B cell (primary cell): ENCODE data around the gene ZC3H7A. TPM values are rescaled to one million over a fixed set of nuclear protein-coding genes. Genes with fewer than 3 reads are reported as not detected.
A peak's percentile ranks its signal among the peaks of the same experiment; 100 is the strongest.

Experiments
- ATAC-seq: fragments of 200-7000 bp; cut with Tn5 transposase; one replicate; pipeline ENCODE4 v1.10.0; 2021; ENCODE audit warnings: low read depth, mild to moderate bottlenecking, moderate number of reproducible peaks, moderate library complexity
- CTCF ChIA-PET: fragments of 350-600 bp; sonication (Branson Sonifier 250); formaldehyde crosslinking; loops from one replicate; lab custom pipeline; 2021; ENCODE audit warnings: antibody characterized with exemption, inconsistent platforms; lab: Charles Lee
- POLR2A ChIA-PET: fragments of 350-600 bp; sonication (Branson Sonifier 250); formaldehyde crosslinking; loops from one replicate; lab custom pipeline; 2021; ENCODE audit warnings: antibody characterized with exemption; lab: Charles Lee
- DNase-seq: peaks from one replicate; pipeline ENCODE4 v3.0.0; 2013
- H2AFZ ChIP-seq: 2 replicates; pipeline ENCODE4 v1.6.1; 2012; ENCODE audit warnings: mild to moderate bottlenecking, low read depth, low read length; ENCODE audit not compliant: insufficient read depth, poor library complexity, severe bottlenecking
- H3K27ac ChIP-seq, 2 donors: 1 replicate in 1 of 2; 2 replicates in 1 of 2; pipeline ENCODE4 v1.5.1; 2012 to 2013; ENCODE audit warnings: low read length in 2 of 2, mild to moderate bottlenecking in 2 of 2, moderate library complexity in 1 of 2
- H3K27me3 ChIP-seq, 4 experiments: fragments of 200-600 bp in 1 of 4; sonication (generic) in 1 of 4; replicated peaks in 1 of 4; 1 replicate in 2 of 4; 2 replicates in 2 of 4; pipeline versions ENCODE4 v1.6.1 to v1.7.0; 2013 to 2016; ENCODE audit warnings: low read length in 3 of 4, mild to moderate bottlenecking in 2 of 4, mixed read lengths in 1 of 4, moderate library complexity in 1 of 4; ENCODE audit not compliant: insufficient read depth in 4 of 4, control insufficient read depth in 3 of 4; ENCODE audit errors: control extremely low read depth in 1 of 4
- H3K36me3 ChIP-seq, 2 experiments: replicated peaks in 1 of 2; 1 replicate in 1 of 2; 2 replicates in 1 of 2; pipeline versions ENCODE4 v1.6.1 to v1.7.1; 2013; ENCODE audit warnings: low read length in 1 of 2; ENCODE audit not compliant: insufficient read depth in 2 of 2, control insufficient read depth in 1 of 2; ENCODE audit errors: control extremely low read depth in 1 of 2, extremely low read depth in 1 of 2
- H3K4me1 ChIP-seq, 2 donors: fragments of 200-600 bp in 1 of 2; sonication (generic) in 1 of 2; 1 replicate in 1 of 2; 2 replicates in 1 of 2; pipeline versions ENCODE4 v1.5.1 to v1.6.1; 2013 to 2017; ENCODE audit warnings: low read length in 2 of 2; ENCODE audit not compliant: control insufficient read depth in 2 of 2, insufficient read depth in 2 of 2
- H3K4me2 ChIP-seq: replicated peaks from 2 replicates; pipeline ENCODE3; 2012; ENCODE audit warnings: mild to moderate bottlenecking, low read depth, low read length; ENCODE audit not compliant: poor library complexity, severe bottlenecking
- H3K4me3 ChIP-seq, 5 experiments: fragments of 200-600 bp in 1 of 5; sonication (generic) in 1 of 5; 1 replicate in 3 of 5; 2 replicates in 2 of 5; pipeline versions ENCODE4 v1.5.1 to v1.7.0; 2011 to 2016; ENCODE audit warnings: low read length in 4 of 5, mild to moderate bottlenecking in 4 of 5, low read depth in 2 of 5, control low read depth in 1 of 5, moderate library complexity in 1 of 5; ENCODE audit not compliant: insufficient read depth in 1 of 5; ENCODE audit errors: control extremely low read depth in 1 of 5, extremely low read depth in 1 of 5
- H3K79me2 ChIP-seq: fragments of 200-600 bp; sonication (generic); one replicate; pipeline ENCODE4 v1.6.0; 2016; ENCODE audit warnings: low read length; ENCODE audit not compliant: control insufficient read depth, insufficient read depth
- H3K9ac ChIP-seq: fragments of 200-600 bp; sonication (generic); 2 replicates; pipeline ENCODE4 v1.6.1; 2017; ENCODE audit warnings: mild to moderate bottlenecking, low read length, moderate library complexity
- H3K9me3 ChIP-seq, 3 donors: one replicate each; pipeline versions ENCODE4 v1.6.1 to v1.7.1; 2013; ENCODE audit warnings: low read length in 2 of 3; ENCODE audit not compliant: control insufficient read depth in 2 of 3, insufficient read depth in 1 of 3; ENCODE audit errors: control extremely low read depth in 1 of 3
- H4K20me1 ChIP-seq: 2 replicates; pipeline ENCODE4 v1.6.0; 2012; ENCODE audit warnings: mild to moderate bottlenecking, low read length; ENCODE audit not compliant: insufficient read depth, control insufficient read depth, poor library complexity, severe bottlenecking
- H3K27ac Mint-ChIP-seq: one replicate; pipeline ENCODE4 v1.8.0; 2021; ENCODE audit warnings: mixed read lengths
- H3K27me3 Mint-ChIP-seq: one replicate; pipeline ENCODE4 v1.8.0; 2021; ENCODE audit warnings: mixed read lengths
- H3K4me1 Mint-ChIP-seq: one replicate; pipeline ENCODE4 v1.8.0; 2021; ENCODE audit warnings: mixed read lengths
- H3K4me3 Mint-ChIP-seq: one replicate; pipeline ENCODE4 v1.8.0; 2021; ENCODE audit warnings: mixed read lengths
- H3K9me3 Mint-ChIP-seq: one replicate; pipeline ENCODE4 v1.8.0; 2022; ENCODE audit warnings: mixed read lengths; ENCODE audit not compliant: insufficient read depth
- EZH2 ChIP-seq: IDR thresholded peaks from 2 replicates; pipeline ENCODE4 v1.6.1; 2012; ENCODE audit warnings: borderline replicate concordance, low read depth, mild to moderate bottlenecking, moderate library complexity, low read length; ENCODE audit not compliant: insufficient read depth, poor library complexity, severe bottlenecking
- WGBS: methylation state at CpG from one replicate; pipeline ENCODE4 v1.1.5; 2013; ENCODE audit warnings: missing lambda C conversion rate; ENCODE audit not compliant: insufficient coverage; 5-methylcytosine and 5-hydroxymethylcytosine counted together
- intact Hi-C: fragments of 100-400 bp; cut with micrococcal nuclease; formaldehyde crosslinking; loops from one replicate; pipeline ENCODE4 v1.10.0; 2022
- polyA plus RNA-seq: library from polyadenylated mRNA; depleted of rRNA; stranded (reverse); fragments of >200 nt; gene quantifications from 2 replicates; pipeline ENCODE4 v1.2.3, GENCODE V29; 2012
- total RNA-seq, 2 donors: library from RNA; stranded (reverse); fragments of 120-200 nt in 1 of 2; gene quantifications; 1 replicate in 1 of 2; 2 replicates in 1 of 2; pipeline versions ENCODE4 v1.2.3 to v1.2.4, GENCODE V29; 2013 to 2022
- TF ChIP-seq, protein P1 (sequence below): fragments of 200-600 bp; IDR thresholded peaks from one replicate; pipeline ENCODE4 v1.8.0; 2022; ENCODE audit warnings: antibody characterized with exemption, mild to moderate bottlenecking

The ZC3H7A gene
- total and polyA plus RNA-seq, 2 donors (not counting 1 experiment from before 2014, with no cell fraction given) = 40.8 to 126 TPM

DNA sequence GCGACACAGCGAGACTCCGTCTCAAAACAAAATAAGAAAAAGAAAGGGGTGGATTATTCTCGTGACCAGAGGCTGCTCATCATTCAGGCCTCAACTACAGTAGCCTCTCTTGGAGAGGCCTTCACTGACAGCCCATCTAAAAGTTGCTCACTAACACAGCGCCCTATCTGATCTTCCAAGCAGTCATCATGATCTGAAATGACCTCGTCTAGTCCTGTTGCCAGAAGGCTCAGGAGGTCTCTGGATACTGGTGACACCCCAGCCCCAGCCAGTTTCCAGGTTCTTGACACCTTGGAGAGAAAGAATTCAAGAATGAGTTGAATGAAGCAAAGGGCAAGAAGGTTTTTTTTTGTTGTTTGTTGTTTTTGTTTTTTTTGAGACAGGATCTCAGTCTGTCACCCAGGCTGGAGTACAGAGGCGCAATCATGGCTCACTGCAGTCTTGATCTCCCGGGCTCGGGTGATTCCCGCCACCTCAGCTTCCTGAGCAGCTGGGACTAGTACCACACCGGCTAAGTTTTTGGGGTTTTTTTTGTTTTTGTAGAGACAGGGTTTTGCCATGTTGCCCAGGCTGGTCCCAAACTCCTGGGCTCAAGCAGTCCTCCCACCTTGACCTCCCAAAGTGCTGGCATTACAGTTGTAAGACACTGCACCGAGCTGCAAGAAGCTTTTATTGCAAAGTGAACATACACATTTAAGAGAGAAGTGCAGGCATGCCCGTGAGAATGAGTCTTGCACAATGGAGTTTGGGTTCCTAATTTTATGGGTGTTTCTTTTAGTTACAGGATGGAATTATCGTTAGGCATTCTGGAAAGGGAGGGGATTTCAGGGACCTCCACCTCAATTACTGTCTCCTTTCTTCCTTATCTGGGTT is 2.7 kb upstream of the ZC3H7A start:
- H2AFZ ChIP-seq = no peak overlapping the region
- H3K9me3 Mint-ChIP-seq = no peaks in the 10 kb centered on the region
- intact Hi-C loops = loop anchor here (5.0 kb wide), 2 partner anchors 132 to 217 kb away; partner anchors contain the start of gene SNN
- no peaks in the 10 kb centered on the region for H3K9me3 ChIP-seq
- peaks cover 74% of the 10 kb centered on the region for H3K79me2 ChIP-seq
- no peaks in the 10 kb centered on the region for H3K36me3 ChIP-seq
- H3K4me1 ChIP-seq = peaks cover 40 to 43% of the 10 kb centered on the region in 2 donors
- H4K20me1 ChIP-seq = peaks cover 3% of the 10 kb centered on the region
- ChIA-PET CTCF (interaction anchor here (0.7 to 6.7 kb wide), 6 partner anchors 10 to 845 kb away, joined by 3 to 67 read pairs (median 4); partner anchors contain the start of gene TXNDC11), POLR2A (interaction anchor here (0.7 to 0.8 kb wide), 3 partner anchors 10 to 831 kb away, joined by 3 to 6 read pairs (median 4); no protein-coding TSS in a partner anchor)
- peak overlapping the region; percentile 98 for H3K27ac Mint-ChIP-seq
- no peak overlapping the region for H3K9ac ChIP-seq
- H3K27me3 ChIP-seq = no peaks in the 10 kb centered on the region
- 38% methylated on average over 5 of the region's 14 CpGs for WGBS
- H3K27ac ChIP-seq = peak overlapping the region; percentile 4 to 96
- peak overlapping the region; percentile 55 for H3K4me3 Mint-ChIP-seq
- no peak for TF ChIP-seq EZH2
- TF ChIP-seq, protein P1, sequence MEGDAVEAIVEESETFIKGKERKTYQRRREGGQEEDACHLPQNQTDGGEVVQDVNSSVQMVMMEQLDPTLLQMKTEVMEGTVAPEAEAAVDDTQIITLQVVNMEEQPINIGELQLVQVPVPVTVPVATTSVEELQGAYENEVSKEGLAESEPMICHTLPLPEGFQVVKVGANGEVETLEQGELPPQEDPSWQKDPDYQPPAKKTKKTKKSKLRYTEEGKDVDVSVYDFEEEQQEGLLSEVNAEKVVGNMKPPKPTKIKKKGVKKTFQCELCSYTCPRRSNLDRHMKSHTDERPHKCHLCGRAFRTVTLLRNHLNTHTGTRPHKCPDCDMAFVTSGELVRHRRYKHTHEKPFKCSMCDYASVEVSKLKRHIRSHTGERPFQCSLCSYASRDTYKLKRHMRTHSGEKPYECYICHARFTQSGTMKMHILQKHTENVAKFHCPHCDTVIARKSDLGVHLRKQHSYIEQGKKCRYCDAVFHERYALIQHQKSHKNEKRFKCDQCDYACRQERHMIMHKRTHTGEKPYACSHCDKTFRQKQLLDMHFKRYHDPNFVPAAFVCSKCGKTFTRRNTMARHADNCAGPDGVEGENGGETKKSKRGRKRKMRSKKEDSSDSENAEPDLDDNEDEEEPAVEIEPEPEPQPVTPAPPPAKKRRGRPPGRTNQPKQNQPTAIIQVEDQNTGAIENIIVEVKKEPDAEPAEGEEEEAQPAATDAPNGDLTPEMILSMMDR = no peak
- peak overlapping the region; percentile 99 for H3K4me2 ChIP-seq
- H3K4me1 Mint-ChIP-seq = peaks cover 49% of the 10 kb centered on the region
- H3K4me3 ChIP-seq = no peak overlapping the region
- ATAC-seq = no peak
- H3K27me3 Mint-ChIP-seq = no peaks in the 10 kb centered on the region
- DNase-seq = peak; percentile 51

DNA sequence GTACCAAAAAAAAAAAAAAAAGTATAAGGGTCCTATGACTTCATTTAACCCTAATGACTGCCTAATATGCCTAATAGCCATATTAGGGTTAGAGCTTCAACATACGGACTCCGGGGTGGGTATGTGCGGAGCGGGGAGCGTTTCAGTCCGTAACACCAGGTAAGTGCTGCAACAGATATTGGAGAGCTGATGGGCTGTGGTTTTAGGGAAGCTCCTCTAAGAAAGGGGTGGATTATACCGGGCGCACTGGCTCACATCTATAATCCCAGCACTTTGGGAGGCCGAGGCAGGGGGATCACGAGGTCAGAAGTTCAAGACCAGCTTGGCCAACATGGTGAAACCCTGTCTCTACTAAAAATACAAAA is 1.9 kb upstream of the ZC3H7A start:
- ChIA-PET CTCF (interaction anchor here (0.6 to 6.7 kb wide), 8 partner anchors 11 to 1477 kb away, joined by 3 to 67 read pairs (median 4); partner anchors contain the start of gene TXNDC11), POLR2A (interaction anchor here (0.7 to 2.9 kb wide), 8 partner anchors 11 to 831 kb away, joined by 3 to 30 read pairs (median 6); partner anchors contain the start of gene TXNDC11)
- ATAC-seq (no peak), DNase-seq (no peak)
- Histone ChIP-seq H4K20me1 (peaks cover 3% of the 10 kb centered on the region), H3K79me2 (peaks cover 73% of the 10 kb centered on the region), H3K9me3 (no peaks in the 10 kb centered on the region), H3K4me1 (peaks cover 40 to 43% of the 10 kb centered on the region in 2 donors), H3K4me2 (peak overlapping the region; percentile 99), H2AFZ (no peak overlapping the region), H3K4me3 (peak overlapping the region in 1 of 5 experiments; percentile 87), H3K36me3 (no peaks in the 10 kb centered on the region), H3K9ac (no peak overlapping the region), H3K27me3 (no peaks in the 10 kb centered on the region), H3K27ac (peak overlapping the region; percentile 93 to 96)
- intact Hi-C loops = loop anchor here (5.0 kb wide), 2 partner anchors 132 to 217 kb away; partner anchors contain the start of gene SNN
- peak overlapping the region; percentile 98 for H3K27ac Mint-ChIP-seq
- peaks cover 56% of the 10 kb centered on the region for H3K4me1 Mint-ChIP-seq
- TF ChIP-seq, protein P1 = no peak
- TF ChIP-seq EZH2 = no peak
- H3K4me3 Mint-ChIP-seq = peak overlapping the region; percentile 89
- no peaks in the 10 kb centered on the region for H3K27me3 Mint-ChIP-seq
- H3K9me3 Mint-ChIP-seq = no peaks in the 10 kb centered on the region
- 97% methylated on average over 7 of the region's 10 CpGs for WGBS
